ENCODE data around the gene JAZF1.
"Not testable (repeated sequence)": the region's sequence is repeated elsewhere in the genome, so short reads cannot be mapped to it uniquely, and the experiment has no call there.

Gene JAZF1

GRCh38 chr7:27940341-27940740 lies 240.3 kb downstream of the JAZF1 start:
- DNase-seq (ENCODE audit: low spot score) = no peak

- DNase-seq (ENCODE audit: low spot score) = no peak
Measured at GRCh38 chr7:27939893-27940292, 240.7 kb downstream of the JAZF1 start.

GRCh38 chr7:27936768-27937102 lies 243.9 kb downstream of the JAZF1 start:
- no peak for DNase-seq (ENCODE audit: low spot score)

GRCh38 chr7:27936047-27936767 lies 244.4 kb downstream of the JAZF1 start:
- no peak for DNase-seq (ENCODE audit: low spot score)

DNA sequence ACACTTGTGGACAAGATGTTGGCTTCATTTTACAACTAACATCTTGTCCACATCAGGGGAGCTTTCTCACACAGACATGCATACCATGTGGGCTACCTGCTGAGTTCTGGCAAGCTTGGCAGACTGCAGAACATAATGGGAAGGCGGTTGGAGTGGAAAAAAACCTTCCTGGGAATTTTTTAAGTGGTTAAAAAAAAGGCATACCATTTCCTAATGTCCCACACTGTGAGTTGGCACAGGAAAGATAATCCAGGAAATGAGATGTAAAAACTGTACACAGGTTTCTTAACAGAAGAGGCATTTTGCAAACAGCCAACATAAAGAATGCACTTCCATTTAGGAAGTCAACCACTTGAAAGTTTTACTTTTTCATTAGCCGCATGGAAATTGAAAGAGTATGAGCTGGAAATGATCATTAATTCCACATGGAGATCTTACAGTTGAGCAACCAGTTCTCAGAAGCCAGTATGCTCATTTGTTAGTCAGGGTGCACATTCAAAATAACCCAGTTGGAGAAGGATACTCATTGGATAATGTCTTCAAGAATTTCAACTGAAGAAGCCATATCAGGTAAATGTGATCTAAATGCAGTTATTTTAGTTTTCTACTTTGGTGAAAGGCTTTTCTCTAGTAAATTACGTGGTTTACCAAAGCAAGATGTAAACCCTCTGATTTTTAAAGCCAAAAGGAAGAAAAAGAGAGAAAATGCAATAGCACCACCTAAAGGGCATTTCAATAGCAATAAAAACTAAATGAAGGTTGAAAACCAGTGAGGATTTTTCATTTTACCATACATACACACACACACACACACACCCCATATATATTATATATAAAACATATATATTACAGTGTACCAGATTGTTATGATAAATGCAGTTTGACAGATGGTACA lies 246.7 kb downstream of the JAZF1 start:
- DNase-seq (ENCODE audit: low spot score) = peak; percentile 59

DNA sequence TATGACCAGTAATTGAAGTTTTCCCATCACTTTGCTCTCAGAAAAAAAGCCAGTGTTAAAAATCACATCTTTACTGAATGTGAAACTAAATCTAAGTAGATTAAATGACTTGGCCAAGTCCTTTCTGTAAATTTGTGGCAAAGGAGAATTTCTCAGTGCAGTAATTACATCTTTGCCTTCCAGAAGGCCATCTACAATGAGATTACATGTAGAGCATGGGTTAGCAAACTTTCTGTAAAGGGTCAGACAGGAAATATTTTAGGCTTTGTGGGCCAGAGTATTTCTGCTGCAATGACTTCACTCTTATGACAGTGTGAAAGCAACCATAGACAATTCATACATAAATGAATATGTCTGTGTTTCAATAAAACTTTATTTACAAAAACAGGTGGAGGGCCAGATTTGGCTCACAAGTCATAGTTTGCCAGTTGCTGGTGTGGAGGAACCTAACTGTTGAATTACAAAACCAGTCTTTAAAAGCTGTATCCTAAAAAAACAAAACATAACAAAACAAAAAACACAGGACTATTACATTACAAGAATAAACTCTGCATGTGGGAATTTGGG lies 249.6 kb downstream of the JAZF1 start:
- DNase-seq (ENCODE audit: low spot score) = no peak

- DNase-seq (ENCODE audit: low spot score) = no peak
Measured at GRCh38 chr7:27929127-27929526, 251.5 kb downstream of the JAZF1 start.

- DNase-seq (ENCODE audit: low spot score) = no peak
Measured at GRCh38 chr7:27928001-27928400, 252.6 kb downstream of the JAZF1 start.

DNA sequence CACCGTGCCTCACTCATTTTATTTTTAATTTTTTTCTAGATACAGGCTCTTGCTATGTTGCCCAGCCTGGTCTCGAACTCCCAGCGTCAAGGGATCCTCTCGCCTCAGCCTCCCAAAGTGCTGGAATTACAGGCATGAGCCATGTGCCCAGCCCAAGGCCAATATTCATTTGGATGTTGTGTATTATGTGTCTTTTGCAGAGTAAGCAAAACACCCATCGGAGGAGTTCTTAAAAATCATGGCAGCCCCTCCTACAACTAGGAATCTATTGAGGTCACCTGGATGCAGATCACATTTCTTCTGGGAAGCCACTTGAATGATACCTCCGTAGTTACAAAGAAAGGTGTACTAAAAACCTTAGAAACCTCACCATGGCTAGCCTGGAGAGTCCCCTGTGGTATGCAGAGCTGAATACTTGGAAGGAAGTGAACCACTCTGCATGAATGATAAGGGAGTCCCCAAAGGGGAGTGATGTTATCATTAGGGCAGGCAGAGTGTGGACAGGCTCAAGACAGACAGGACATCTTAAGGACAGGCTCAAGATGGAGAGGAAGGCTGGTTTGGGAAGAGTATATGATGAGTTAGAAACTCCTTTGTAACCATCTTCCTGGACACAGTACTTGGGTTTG lies 254.9 kb downstream of the JAZF1 start:
- no peak for DNase-seq (ENCODE audit: low spot score)

GRCh38 chr7:27923642-27923980 lies 257.0 kb downstream of the JAZF1 start:
- DNase-seq (ENCODE audit: low spot score) = no peak

DNA sequence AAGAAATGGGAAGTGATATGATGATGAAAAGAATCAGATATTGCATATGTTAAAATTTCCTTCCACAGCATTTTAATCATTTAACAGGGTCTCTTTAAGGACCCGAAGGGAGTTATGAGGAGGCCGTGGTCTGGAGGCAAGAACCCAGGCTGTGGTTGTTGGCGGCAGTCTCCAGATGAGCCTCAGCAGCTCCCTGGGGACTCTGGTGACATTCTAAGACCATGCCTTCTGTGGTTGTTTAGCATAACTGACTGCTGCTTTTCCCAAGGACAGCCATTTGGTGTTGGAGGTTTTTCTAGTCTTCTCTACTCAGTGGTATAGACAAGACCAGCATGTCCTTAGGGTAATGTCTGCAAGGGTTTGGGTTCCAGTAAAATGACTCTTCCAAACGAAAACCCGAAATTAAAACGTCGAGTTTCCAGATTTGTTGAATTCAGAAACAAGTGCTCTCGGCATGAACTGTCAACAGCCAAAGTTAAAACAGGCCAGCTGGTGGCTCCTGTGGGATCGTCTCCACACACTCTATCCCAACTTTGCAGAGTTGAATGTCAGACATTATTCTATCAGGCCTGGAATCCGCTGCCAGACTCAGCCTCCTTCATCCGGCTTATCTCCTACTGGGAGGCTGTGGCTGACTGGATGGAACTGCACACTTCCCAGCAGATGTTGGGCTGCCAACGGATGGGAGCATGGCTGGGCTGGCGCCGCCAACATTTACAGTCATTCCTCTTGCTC lies 257.5 kb downstream of the JAZF1 start:
- no peak for DNase-seq (ENCODE audit: low spot score)

DNA sequence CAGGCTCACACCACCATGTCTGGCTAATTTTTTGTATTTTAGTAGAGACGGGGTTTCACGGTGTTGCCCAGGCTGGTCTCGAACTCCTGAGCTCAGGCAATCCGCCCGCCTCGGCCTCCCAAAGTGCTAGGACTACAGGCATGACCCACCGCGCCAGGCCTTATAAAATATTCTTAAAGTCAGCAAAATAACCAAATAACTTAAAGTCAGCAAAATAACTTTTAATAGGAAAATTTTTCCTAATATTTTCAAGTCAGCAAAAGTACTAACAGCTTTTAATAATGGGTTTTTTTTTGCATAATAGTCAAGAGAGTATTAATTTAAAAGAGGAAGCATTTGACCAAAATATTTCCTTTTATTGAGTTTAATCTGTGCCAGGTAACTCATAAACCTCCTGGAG lies 258.2 kb downstream of the JAZF1 start:
- DNase-seq (ENCODE audit: low spot score) = not testable (repeated sequence)

DNA sequence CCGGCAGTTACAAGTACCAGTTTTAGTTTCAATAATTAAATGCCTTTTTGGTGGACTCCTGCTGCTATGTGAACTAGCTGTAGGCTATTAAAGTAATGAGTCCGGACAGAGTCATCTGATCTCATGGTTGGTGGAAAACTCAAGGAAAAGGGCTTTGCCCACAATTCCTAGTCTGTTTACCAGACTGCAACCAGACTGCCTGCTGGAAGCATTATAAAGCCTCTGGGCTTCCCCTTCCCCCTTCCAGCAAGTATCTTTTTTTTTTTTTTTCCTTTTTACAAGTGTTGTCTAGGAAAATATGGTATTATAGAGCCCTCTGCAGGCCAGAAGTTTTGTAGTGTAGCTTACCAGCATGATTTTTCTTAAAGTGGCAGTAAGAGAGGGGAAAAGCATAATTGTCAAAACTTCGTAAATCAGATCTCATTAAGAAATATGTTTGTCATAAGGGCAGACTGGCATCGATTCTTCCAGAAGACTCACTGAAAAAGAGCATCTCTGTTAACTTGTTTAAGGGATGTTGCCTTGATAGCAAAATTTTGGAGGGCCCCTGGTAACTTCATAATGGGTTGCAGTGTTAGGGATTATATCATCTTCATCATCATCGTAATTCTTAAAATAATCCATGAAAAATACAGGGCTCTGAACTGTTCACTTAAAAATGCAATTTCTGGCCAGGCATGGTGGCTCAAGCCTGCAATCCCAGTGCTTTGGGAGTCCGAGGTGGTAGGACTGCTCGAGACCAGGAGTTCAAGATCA lies 259.3 kb downstream of the JAZF1 start:
- peak; percentile 51 for DNase-seq (ENCODE audit: low spot score)

DNA sequence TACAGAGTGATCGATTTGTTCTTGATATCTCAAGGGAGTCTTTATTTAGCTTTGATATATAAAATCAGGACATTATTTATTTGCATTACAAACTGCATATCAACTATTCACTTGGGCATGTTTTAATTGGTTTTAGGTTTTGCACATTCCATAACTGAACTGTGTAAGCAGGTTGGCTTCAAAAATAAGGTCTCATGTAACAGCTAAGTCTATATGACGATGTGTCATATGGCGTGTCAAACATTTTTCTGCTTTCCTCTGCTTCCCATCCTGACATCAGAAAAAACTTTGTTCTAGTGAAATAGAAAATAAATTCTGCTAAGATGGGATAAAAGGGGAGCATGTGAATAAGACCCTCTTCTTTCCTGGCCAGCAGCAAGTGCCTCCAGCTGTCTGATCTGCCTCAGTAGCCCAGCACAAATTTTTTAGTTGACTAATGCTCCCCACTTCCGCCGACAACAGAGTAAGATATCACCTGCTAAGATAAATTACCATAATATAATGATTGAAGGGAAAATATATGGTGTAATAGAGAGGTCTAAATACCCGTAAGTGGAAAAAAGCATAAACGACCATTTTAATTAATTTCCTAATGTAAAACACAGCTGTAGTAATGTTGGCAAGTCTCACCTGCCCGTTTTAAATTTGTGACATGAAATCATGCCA lies 260.2 kb downstream of the JAZF1 start:
- DNase-seq (ENCODE audit: low spot score) = no peak

GRCh38 chr7:27918503-27918902 lies 262.1 kb downstream of the JAZF1 start:
- no peak for DNase-seq (ENCODE audit: low spot score)

DNA sequence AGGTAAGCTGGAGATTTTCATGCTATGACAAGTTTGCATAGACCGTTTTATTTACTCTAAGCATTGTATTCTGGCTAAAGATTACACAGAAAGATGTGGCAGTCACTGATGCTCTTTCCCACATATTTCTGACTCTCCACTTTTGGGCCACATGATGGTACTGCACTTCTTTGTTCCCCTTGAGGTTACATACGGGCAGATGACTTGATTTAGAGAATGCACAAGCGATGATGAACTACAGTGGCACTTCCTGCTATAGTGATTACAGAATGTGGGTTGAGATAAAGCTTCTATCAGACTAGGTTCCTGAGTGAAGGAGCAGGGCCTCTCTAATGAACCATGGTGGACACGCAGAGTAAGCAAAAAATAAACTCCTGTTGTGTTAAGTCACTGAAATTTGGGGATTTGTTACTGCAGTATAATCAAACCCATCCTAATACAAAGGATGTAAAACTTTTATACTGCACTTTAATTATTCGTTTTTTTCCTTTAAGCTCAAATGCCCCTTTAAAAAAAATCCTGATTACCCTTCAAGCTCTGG lies 262.8 kb downstream of the JAZF1 start:
- DNase-seq (ENCODE audit: low spot score) = no peak

DNA sequence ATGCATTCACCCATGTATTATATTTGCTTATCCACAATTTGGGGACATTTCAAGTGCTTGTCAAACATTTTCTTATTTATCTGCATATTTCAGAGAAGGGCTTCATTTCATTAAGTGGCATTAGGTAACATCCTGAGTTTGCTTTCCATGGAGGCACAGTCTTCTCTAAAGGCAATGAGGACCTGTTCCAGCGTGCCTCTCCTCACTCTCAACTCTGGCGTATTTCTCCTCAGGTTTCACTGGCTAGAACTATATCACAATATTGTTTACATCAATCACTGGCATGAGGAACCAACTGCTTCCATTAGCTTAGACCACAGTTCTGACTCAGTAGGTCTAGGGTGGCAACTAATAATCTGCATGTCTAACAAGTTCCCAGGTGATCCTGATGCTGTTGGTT lies 263.5 kb downstream of the JAZF1 start:
- DNase-seq (ENCODE audit: low spot score) = no peak

- DNase-seq (ENCODE audit: low spot score) = no peak
Measured at GRCh38 chr7:27916372-27916771, 264.2 kb downstream of the JAZF1 start.

GRCh38 chr7:27914409-27914808 lies 266.2 kb downstream of the JAZF1 start:
- DNase-seq (ENCODE audit: low spot score) = no peak

GRCh38 chr7:27912751-27913150 lies 267.8 kb downstream of the JAZF1 start:
- no peak for DNase-seq (ENCODE audit: low spot score)

DNA sequence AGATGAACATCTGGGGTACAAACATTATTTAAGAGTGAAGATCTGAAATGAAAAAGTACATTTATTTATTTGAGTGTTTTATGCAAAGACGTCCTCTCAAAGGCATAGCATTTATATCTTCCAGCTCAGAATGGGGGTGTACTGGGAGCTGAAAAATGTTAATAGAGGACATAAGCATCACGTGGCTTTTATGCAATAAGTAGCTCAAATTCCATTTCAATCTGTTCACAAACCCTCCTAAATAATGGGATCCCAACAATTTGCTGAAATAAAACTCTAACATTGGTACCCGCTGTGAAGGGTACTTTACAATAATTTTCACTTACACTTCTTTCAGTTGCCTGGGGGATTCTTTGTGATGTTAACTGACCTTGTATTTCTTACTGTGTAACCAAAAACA lies 268.7 kb downstream of the JAZF1 start:
- DNase-seq (ENCODE audit: low spot score) = no peak

Data from iPS-NIHi11 (cell line).